ENCODE results near the gene RPL38. TPM values are rescaled to one million over a fixed set of nuclear protein-coding genes. Genes with fewer than 3 reads are reported as not detected.

RPL38 gene
- total and polyA plus RNA-seq, 2 of the 4 experiments (the other 2 are of a cell fraction), result 111 to 527 TPM

DNA sequence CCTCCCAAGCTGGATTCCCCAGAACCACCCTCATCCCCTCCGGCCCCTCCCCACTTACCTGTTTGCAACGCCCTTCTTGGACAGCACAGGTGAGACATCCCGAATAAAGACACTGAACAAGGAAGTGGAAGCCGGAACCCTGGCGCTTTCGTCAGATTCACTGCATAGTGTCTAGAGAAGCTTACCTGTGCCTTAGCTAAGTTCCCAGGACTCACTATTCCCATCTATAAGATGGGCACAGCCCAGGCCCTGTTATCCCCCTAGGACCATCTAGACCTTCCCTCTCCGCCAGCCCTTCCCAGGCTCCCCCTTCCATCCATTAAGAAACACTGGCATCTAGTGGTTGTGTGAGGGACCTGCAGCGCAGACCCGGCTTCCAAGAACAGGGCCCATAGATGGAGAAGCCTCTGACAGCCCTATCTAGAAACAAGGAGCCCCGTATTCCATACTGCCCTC lies 26.9 kb upstream of the RPL38 start:
- H2AK5ac ChIP-seq (ENCODE audit: low read depth, low read length), result no peak overlapping the region
- no TSS peak for BruUV-seq (replicated peaks)
- H3K4me2 ChIP-seq (ENCODE audit: low read depth, low read length), result no peak overlapping the region
- H3K4me3 ChIP-seq (ENCODE audit: insufficient read depth, low read depth, low read length), result no peak overlapping the region
- no peaks in the 10 kb centered on the region for H3K9me1 ChIP-seq (ENCODE audit: insufficient read depth, low read length)
- no peak overlapping the region for H2BK15ac ChIP-seq (ENCODE audit: low read depth, low read length)
- DNase-seq (peak; percentile 48), ATAC-seq (ENCODE audit: low read depth) (peak; percentile 97)
- H2AFZ ChIP-seq (replicated peaks; ENCODE audit: low read length, poor library complexity), result peak overlapping the region; percentile 26
- H4K5ac ChIP-seq (ENCODE audit: low read depth, low read length), result no peak overlapping the region
- H4K91ac ChIP-seq (ENCODE audit: insufficient read depth, low read depth, low read length), result no peak overlapping the region
- H3K27ac ChIP-seq (ENCODE audit: insufficient read depth, low read length), result no peak overlapping the region
- intact Hi-C loops (cut with micrococcal nuclease) (loop anchor here (1.0 to 10.0 kb wide), 4 partner anchors 747 to 1452 kb away; no protein-coding TSS in a partner anchor), dilution Hi-C loops (cut with HindIII; ENCODE audit: low sequenced_read_pairs, unreplicated experiment) (no loop called here), in situ Hi-C loops (cut with MboI; ENCODE audit: low sequenced_read_pairs) (loop anchor here (10.0 to 25.0 kb wide), 2 partner anchors 742 to 914 kb away; partner anchors contain the start of gene CPSF4L)
- no peak overlapping the region for H3K9ac ChIP-seq (ENCODE audit: low read depth, low read length)
- no peak for TF ChIP-seq POLR2A (IDR thresholded peaks at IDR 0.05; ENCODE audit: low read depth, low read length)
- peak; percentile 84 for TF ChIP-seq CTCF (conservative IDR thresholded peaks at IDR 0.05; ENCODE audit: low read depth, low read length)
- peak; percentile 60 for TF ChIP-seq SMC3 (IDR thresholded peaks at IDR 0.05; ENCODE audit: low read depth, low read length)
- TF ChIP-seq CEBPB (IDR thresholded peaks at IDR 0.05; ENCODE audit: low read depth, low read length), result no peak
- TF ChIP-seq RFX5 (IDR thresholded peaks at IDR 0.05; ENCODE audit: low read depth, low read length), result no peak
- peak; percentile 84 for TF ChIP-seq RAD21 (IDR thresholded peaks at IDR 0.05; ENCODE audit: low read length)
- no peak for TF ChIP-seq FOS (IDR thresholded peaks at IDR 0.05; ENCODE audit: low read depth, low read length)
- TF ChIP-seq MAFK (IDR thresholded peaks at IDR 0.05; ENCODE audit: low read depth, low read length), result no peak
- TF ChIP-seq RCOR1 (IDR thresholded peaks at IDR 0.05; ENCODE audit: insufficient replicate concordance, low read length), result no peak
- H3K36me3 ChIP-seq (ENCODE audit: control insufficient read depth, insufficient read depth, low read length), result no peaks in the 10 kb centered on the region
- H2BK20ac ChIP-seq (ENCODE audit: low read depth, low read length), result no peak overlapping the region
- H3K23ac ChIP-seq (ENCODE audit: low read depth, low read length), result no peak overlapping the region
- no peak overlapping the region for H2BK120ac ChIP-seq (ENCODE audit: low read depth, low read length)
- H4K20me1 ChIP-seq (ENCODE audit: insufficient read depth, low read length), result no peaks in the 10 kb centered on the region
- no peaks in the 10 kb centered on the region; the same call in 1 of the 2 replicates for H3K27me3 ChIP-seq (ENCODE audit: control insufficient read depth, insufficient read depth, low read length)
- no peak overlapping the region for H4K8ac ChIP-seq (ENCODE audit: low read depth in 2 of 2, low read length in 2 of 2)
- no peaks in the 10 kb centered on the region for H3K79me1 ChIP-seq (ENCODE audit: low read depth in 1 of 2, low read length in 2 of 2)
- ChIA-PET CTCF (interaction anchor here (1.4 kb wide), 1 partner anchor 746 kb away, joined by 7 read pairs; no protein-coding TSS in a partner anchor), POLR2A (ENCODE audit: unreplicated experiment) (no interaction called here)
- no peak overlapping the region for H3K4ac ChIP-seq (ENCODE audit: low read depth, low read length)
- peak overlapping the region; percentile 20 for H2AK9ac ChIP-seq (replicated peaks; ENCODE audit: low read depth, low read length, poor library complexity)
- 0% methylated on average over 1 of the region's 10 CpGs; no CpG with 5 or more reads in 1 of the 2 experiments for WGBS, 2 experiments (ENCODE audit: extremely low coverage in 2 of 2, insufficient read length in 1 of 2)
- no peak overlapping the region for H3K14ac ChIP-seq (replicated peaks; ENCODE audit: low read depth, low read length)
- no peaks in the 10 kb centered on the region for H3K9me3 ChIP-seq (ENCODE audit: control insufficient read depth, insufficient read depth, low read length)
- H3K18ac ChIP-seq (ENCODE audit: low read depth, low read length), result no peak overlapping the region
- no peak overlapping the region for H3K56ac ChIP-seq (ENCODE audit: extremely low read depth, insufficient read depth, low read length)
- no peaks in the 10 kb centered on the region for H3K4me1 ChIP-seq (ENCODE audit: control insufficient read depth, insufficient read depth, low read length)
- H2BK5ac ChIP-seq (ENCODE audit: low read depth, low read length, poor library complexity, severe bottlenecking), result no peak overlapping the region
